ENCODE results near the gene FCN3.
"Not testable (repeated sequence)": the region's sequence is repeated elsewhere in the genome, so short reads cannot be mapped to it uniquely, and the experiment has no call there.

Gene FCN3

GRCh38 chr1:27374362-27375086 lies at the start of gene FCN3:
Gene FCN3 (minus strand): TSS chr1:27374824. CDS start chr1:27374818, 6 bp downstream.
- DNase-seq (ENCODE audit: low read depth in 2 of 2), result no peak

GRCh38 chr1:27423709-27424108 lies 49.1 kb upstream of the FCN3 start:
- no peak for DNase-seq (ENCODE audit: low read depth in 2 of 2)

GRCh38 chr1:27418326-27419185 lies 43.9 kb upstream of the FCN3 start:
- peak; percentile 57 to 66 for DNase-seq (ENCODE audit: low read depth in 2 of 2)

GRCh38 chr1:27417713-27418112 lies 43.1 kb upstream of the FCN3 start:
- DNase-seq (ENCODE audit: low read depth in 2 of 2), result no peak

- DNase-seq (ENCODE audit: low read depth in 2 of 2), result no peak
Measured at GRCh38 chr1:27416387-27417111, 41.9 kb upstream of the FCN3 start.

- DNase-seq (ENCODE audit: low read depth in 2 of 2), result no peak
Measured at GRCh38 chr1:27414091-27414490, 39.5 kb upstream of the FCN3 start.

GRCh38 chr1:27413004-27413403 lies 38.4 kb upstream of the FCN3 start:
- no peak for DNase-seq (ENCODE audit: low read depth in 2 of 2)

GRCh38 chr1:27412502-27412901 lies 37.9 kb upstream of the FCN3 start:
- DNase-seq (ENCODE audit: low read depth in 2 of 2), result no peak

- no peak for DNase-seq (ENCODE audit: low read depth in 2 of 2)
Measured at GRCh38 chr1:27410709-27411108, 36.1 kb upstream of the FCN3 start.

- no peak for DNase-seq (ENCODE audit: low read depth in 2 of 2)
Measured at GRCh38 chr1:27409669-27410068, 35.0 kb upstream of the FCN3 start.

GRCh38 chr1:27408151-27408550 lies 33.5 kb upstream of the FCN3 start:
- no peak for DNase-seq (ENCODE audit: low read depth in 2 of 2)

- DNase-seq (ENCODE audit: low read depth in 2 of 2), result not testable (repeated sequence)
Measured at GRCh38 chr1:27406791-27407190, 32.2 kb upstream of the FCN3 start.

GRCh38 chr1:27406362-27406680 lies 31.7 kb upstream of the FCN3 start:
- DNase-seq (ENCODE audit: low read depth in 2 of 2), result no peak

- not testable (repeated sequence) for DNase-seq (ENCODE audit: low read depth in 2 of 2)
Measured at GRCh38 chr1:27405598-27406361, 31.2 kb upstream of the FCN3 start.

GRCh38 chr1:27405074-27405473 lies 30.4 kb upstream of the FCN3 start:
- no peak for DNase-seq (ENCODE audit: low read depth in 2 of 2)

GRCh38 chr1:27403931-27404330 lies 29.3 kb upstream of the FCN3 start:
- no peak for DNase-seq (ENCODE audit: low read depth in 2 of 2)

GRCh38 chr1:27403065-27403726 lies 28.6 kb upstream of the FCN3 start:
- no peak for DNase-seq (ENCODE audit: low read depth in 2 of 2)

GRCh38 chr1:27402349-27402754 lies 27.7 kb upstream of the FCN3 start:
- DNase-seq (ENCODE audit: low read depth in 2 of 2), result no peak

- no peak for DNase-seq (ENCODE audit: low read depth in 2 of 2)
Measured at GRCh38 chr1:27400963-27401341, 26.3 kb upstream of the FCN3 start.

- DNase-seq (ENCODE audit: low read depth in 2 of 2), result no peak
Measured at GRCh38 chr1:27400082-27400962, 25.7 kb upstream of the FCN3 start.

All from stimulated activated CD8-positive, alpha-beta memory T cell treated with anti-CD3 and anti-CD28 coated beads, Interleukin-15, amount 100 ng/mL, for 48 hours (primary cell).